ENCODE measurements around the gene ACOXL. TPM values are rescaled to one million over a fixed set of nuclear protein-coding genes. Genes with fewer than 3 reads are reported as not detected.
"Not testable (repeated sequence)": the region's sequence is repeated elsewhere in the genome, so short reads cannot be mapped to it uniquely, and the experiment has no call there.

Gene ACOXL
- total RNA-seq, 4 donors from 2014 or later: 0.64 TPM; not detected in 3

GRCh38 chr2:111068435-111069058 lies 336.2 kb downstream of the ACOXL start:
- H3K4me3 ChIP-seq: no peak overlapping the region
- DNase-seq (ENCODE audit: low spot score in 2 of 2): no peak
- H3K9me3 ChIP-seq: no peaks in the 10 kb centered on the region
- TF ChIP-seq CTCF (IDR thresholded peaks at IDR 0.05): no peak
- no peak for TF ChIP-seq EP300 (IDR thresholded peaks at IDR 0.05)
- TF ChIP-seq POLR2A (IDR thresholded peaks at IDR 0.05): no peak
- TF ChIP-seq POLR2AphosphoS5 (IDR thresholded peaks at IDR 0.05): no peak
- no peaks in the 10 kb centered on the region for H3K27me3 ChIP-seq
- peaks cover 22% of the 10 kb centered on the region for H3K4me1 ChIP-seq
- no peaks in the 10 kb centered on the region for H3K36me3 ChIP-seq
- no peak overlapping the region for H3K27ac ChIP-seq
- WGBS: 61% methylated on average over 4 of the region's 4 CpGs

GRCh38 chr2:111069722-111070121 lies 337.3 kb downstream of the ACOXL start:
- Histone ChIP-seq H3K27ac (no peak overlapping the region), H3K9me3 (no peaks in the 10 kb centered on the region), H3K36me3 (no peaks in the 10 kb centered on the region), H3K4me3 (no peak overlapping the region), H3K4me1 (peaks cover 22% of the 10 kb centered on the region), H3K27me3 (no peaks in the 10 kb centered on the region)
- DNase-seq (ENCODE audit: low spot score in 2 of 2): no peak
- 93% methylated on average over 3 of the region's 3 CpGs for WGBS
- TF ChIP-seq POLR2A (IDR thresholded peaks at IDR 0.05) (no peak), POLR2AphosphoS5 (IDR thresholded peaks at IDR 0.05) (no peak), CTCF (IDR thresholded peaks at IDR 0.05) (no peak), EP300 (IDR thresholded peaks at IDR 0.05) (no peak)

DNA sequence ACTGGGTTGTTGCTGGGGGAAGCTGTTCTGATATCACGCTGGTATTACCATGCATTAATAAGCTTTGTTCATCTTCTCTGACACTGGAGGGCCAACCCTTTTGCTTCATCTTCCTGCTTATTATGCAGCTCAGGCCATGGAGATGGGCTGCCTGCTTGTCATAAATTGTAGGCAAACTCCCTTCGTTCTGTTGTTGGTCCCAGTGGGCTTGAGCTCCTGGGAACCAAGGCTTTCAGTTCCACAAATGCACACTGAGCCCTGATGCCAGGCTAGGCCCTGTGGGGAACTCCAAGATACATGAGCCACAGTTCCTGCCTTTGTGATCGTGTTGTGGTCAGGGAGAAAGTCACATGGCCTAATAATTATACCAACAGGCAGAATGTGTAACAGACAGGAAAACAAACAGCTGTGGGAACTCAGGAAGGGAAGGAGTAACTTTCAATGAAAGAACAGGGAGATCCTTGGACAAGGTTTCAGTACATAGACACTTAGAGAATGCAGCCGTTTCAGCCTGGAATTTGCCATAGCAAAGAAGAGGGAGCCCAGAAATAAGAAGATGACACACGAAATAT lies 339.3 kb downstream of the ACOXL start:
- Histone ChIP-seq H3K27ac (peak overlapping the region; percentile 55), H3K9me3 (no peaks in the 10 kb centered on the region)
- TF ChIP-seq POLR2A (IDR thresholded peaks at IDR 0.05) (no peak), POLR2AphosphoS5 (IDR thresholded peaks at IDR 0.05) (no peak), CTCF (IDR thresholded peaks at IDR 0.05) (no peak)

GRCh38 chr2:111072220-111072871 lies 340.0 kb downstream of the ACOXL start:
- no peaks in the 10 kb centered on the region for H3K27me3 ChIP-seq
- peak overlapping the region; percentile 55 for H3K27ac ChIP-seq
- DNase-seq (ENCODE audit: low spot score in 2 of 2): no peak
- H3K4me1 ChIP-seq: peaks cover 22% of the 10 kb centered on the region
- H3K9me3 ChIP-seq: no peaks in the 10 kb centered on the region
- H3K4me3 ChIP-seq: no peak overlapping the region
- H3K36me3 ChIP-seq: no peaks in the 10 kb centered on the region
- WGBS: 23% methylated on average over 2 of the region's 2 CpGs
- TF ChIP-seq POLR2A (IDR thresholded peaks at IDR 0.05) (no peak), POLR2AphosphoS5 (IDR thresholded peaks at IDR 0.05) (no peak), CTCF (IDR thresholded peaks at IDR 0.05) (no peak), EP300 (IDR thresholded peaks at IDR 0.05) (no peak)

More for the DNA sequence above, 339.3 kb downstream of the ACOXL start:
- H3K4me3 ChIP-seq: no peak overlapping the region
- no peaks in the 10 kb centered on the region for H3K27me3 ChIP-seq
- 39% methylated on average over 5 of the region's 5 CpGs for WGBS
- H3K4me1 ChIP-seq: peaks cover 22% of the 10 kb centered on the region
- DNase-seq (ENCODE audit: low spot score in 2 of 2): no peak
- H3K36me3 ChIP-seq: no peaks in the 10 kb centered on the region

- H3K27ac ChIP-seq; H3K4me3 ChIP-seq; H3K4me1 ChIP-seq; H3K36me3 ChIP-seq; H3K9me3 ChIP-seq; DNase-seq (ENCODE audit: low spot score in 2 of 2): not testable (repeated sequence)
- H3K27me3 ChIP-seq: peaks cover 11% of the 10 kb centered on the region
- WGBS: 0% methylated on average over 1 of the region's 1 CpG
These were observed 350.3 kb downstream of the ACOXL start for GRCh38 chr2:111082659-111083058.
